Neural progenitor cell (in vitro differentiated cells): ENCODE data around the gene MT1H. TPM values are rescaled to one million over a fixed set of nuclear protein-coding genes. Genes with fewer than 3 reads are reported as not detected.

ENCODE experiments used
- DNase-seq: peaks from one replicate; pipeline ENCODE4 v3.0.0-alpha.2; 2016; ENCODE audit warnings: low spot score
- H2AFZ ChIP-seq: fragments of 200-600 bp; sonication (generic); replicated peaks from 2 replicates; pipeline ENCODE4 v1.6.1; 2016; ENCODE audit warnings: antibody characterized with exemption
- H3F3A ChIP-seq: fragments of 200-600 bp; sonication (generic); 2 replicates; pipeline ENCODE4 v1.6.1; 2016; ENCODE audit warnings: antibody characterized with exemption, low read depth
- H3K27ac ChIP-seq: fragments of 200-600 bp; sonication (generic); 2 replicates; pipeline ENCODE4 v1.5.1; 2016; ENCODE audit warnings: mild to moderate bottlenecking
- H3K27me3 ChIP-seq: fragments of 200-600 bp; sonication (generic); 2 replicates; pipeline ENCODE4 v1.6.1; 2016; ENCODE audit warnings: mild to moderate bottlenecking, moderate library complexity
- H3K36me3 ChIP-seq: fragments of 200-600 bp; sonication (generic); 2 replicates; pipeline ENCODE4 v1.5.1; 2016
- H3K4me1 ChIP-seq: fragments of 200-600 bp; sonication (generic); 2 replicates; pipeline ENCODE4 v1.6.1; 2016; ENCODE audit warnings: mixed run types
- H3K4me2 ChIP-seq: fragments of 200-600 bp; sonication (generic); 2 replicates; pipeline ENCODE4 v1.6.1; 2016
- H3K4me3 ChIP-seq: fragments of 200-600 bp; sonication (generic); 2 replicates; pipeline ENCODE4 v1.5.1; 2016
- H3K79me2 ChIP-seq: fragments of 200-600 bp; sonication (generic); 2 replicates; pipeline ENCODE4 v1.6.1; 2016; ENCODE audit warnings: low read depth
- H3K9ac ChIP-seq: fragments of 200-600 bp; sonication (generic); 2 replicates; pipeline ENCODE4 v1.6.1; 2016
- H3K9me3 ChIP-seq: fragments of 200-600 bp; sonication (generic); 2 replicates; pipeline ENCODE4 v1.5.1; 2016; ENCODE audit warnings: low read depth
- H4K20me1 ChIP-seq: fragments of 200-600 bp; sonication (generic); 2 replicates; pipeline ENCODE4 v1.6.1; 2016; ENCODE audit warnings: low read depth
- H3K27ac Mint-ChIP-seq: 3 replicates; pipeline ENCODE4 v1.8.0; 2021; ENCODE audit warnings: mixed read lengths
- H3K27me3 Mint-ChIP-seq: 2 replicates; pipeline ENCODE4 v1.8.0; 2022; ENCODE audit warnings: low read depth, mild to moderate bottlenecking, inconsistent platforms, moderate library complexity, mixed read lengths; ENCODE audit not compliant: insufficient read depth
- H3K36me3 Mint-ChIP-seq: 3 replicates; pipeline ENCODE4 v1.8.0; 2021; ENCODE audit warnings: mixed read lengths
- H3K4me1 Mint-ChIP-seq: 3 replicates; pipeline ENCODE4 v1.8.0; 2021; ENCODE audit warnings: mixed read lengths
- H3K4me3 Mint-ChIP-seq: 3 replicates; pipeline ENCODE4 v1.8.0; 2021; ENCODE audit warnings: mild to moderate bottlenecking, moderate library complexity, mixed read lengths
- H3K9me3 Mint-ChIP-seq: 3 replicates; pipeline ENCODE4 v1.8.0; 2020; ENCODE audit warnings: mixed read lengths
- EZH2 ChIP-seq: fragments of 200-600 bp; sonication (generic); IDR thresholded peaks from 2 replicates; pipeline ENCODE4 v1.6.1; 2017; ENCODE audit warnings: antibody characterized with exemption, mild to moderate bottlenecking, moderate library complexity
- EZH2phosphoT487 ChIP-seq: fragments of 200-600 bp; sonication (generic); IDR thresholded peaks from 2 replicates; pipeline ENCODE4 v1.6.1; 2017; ENCODE audit warnings: antibody characterized with exemption
- total RNA-seq: library from RNA; depleted of rRNA; stranded (reverse); fragments of >200 nt; gene quantifications from 2 replicates; pipeline ENCODE4 v1.2.3, GENCODE V29; 2015; ENCODE audit warnings: low replicate concordance
- TF ChIP-seq, protein P1 (sequence below): fragments of 200-600 bp; sonication (generic); IDR thresholded peaks from 2 replicates; pipeline ENCODE4 v1.5.1; 2017; ENCODE audit warnings: antibody characterized with exemption, mild to moderate bottlenecking

MT1H gene
- total RNA-seq, 1 donor from 2014 or later: not detected

DNA sequence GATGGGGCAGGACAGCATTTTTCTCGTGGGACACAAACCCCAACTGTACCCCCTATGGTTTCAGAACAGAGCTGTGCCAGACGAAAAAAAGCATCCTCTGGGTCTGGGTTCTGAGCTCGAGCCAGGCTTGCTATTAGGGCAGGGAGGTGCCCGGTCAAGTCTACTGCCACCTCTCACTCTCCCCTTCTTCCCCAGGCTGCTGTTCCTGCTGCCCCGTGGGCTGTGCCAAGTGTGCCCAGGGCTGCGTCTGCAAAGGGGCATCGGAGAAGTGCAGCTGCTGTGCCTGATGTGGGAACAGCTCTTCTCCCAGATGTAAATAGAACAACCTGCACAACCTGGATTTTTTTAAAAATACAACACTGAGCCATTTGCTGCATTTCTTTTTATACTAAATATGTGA is 42.9 kb upstream of the MT1H start:
- Histone ChIP-seq H3K79me2 (no peaks in the 10 kb centered on the region), H3K9me3 (no peaks in the 10 kb centered on the region), H3K4me1 (no peaks in the 10 kb centered on the region), H3K4me3 (no peak overlapping the region), H3F3A (peaks cover 6% of the 10 kb centered on the region), H2AFZ (no peak overlapping the region), H3K4me2 (no peak overlapping the region), H3K27ac (no peak overlapping the region), H3K27me3 (peaks cover 100% of the 10 kb centered on the region), H3K9ac (no peak overlapping the region), H4K20me1 (peaks cover 40% of the 10 kb centered on the region), H3K36me3 (no peaks in the 10 kb centered on the region)
- Mint-ChIP-seq H3K9me3 (no peaks in the 10 kb centered on the region), H3K4me3 (no peak overlapping the region), H3K36me3 (no peaks in the 10 kb centered on the region), H3K27me3 (peaks cover 68% of the 10 kb centered on the region), H3K27ac (no peak overlapping the region), H3K4me1 (peaks cover 14% of the 10 kb centered on the region)
- DNase-seq: no peak
- TF ChIP-seq, protein P1, sequence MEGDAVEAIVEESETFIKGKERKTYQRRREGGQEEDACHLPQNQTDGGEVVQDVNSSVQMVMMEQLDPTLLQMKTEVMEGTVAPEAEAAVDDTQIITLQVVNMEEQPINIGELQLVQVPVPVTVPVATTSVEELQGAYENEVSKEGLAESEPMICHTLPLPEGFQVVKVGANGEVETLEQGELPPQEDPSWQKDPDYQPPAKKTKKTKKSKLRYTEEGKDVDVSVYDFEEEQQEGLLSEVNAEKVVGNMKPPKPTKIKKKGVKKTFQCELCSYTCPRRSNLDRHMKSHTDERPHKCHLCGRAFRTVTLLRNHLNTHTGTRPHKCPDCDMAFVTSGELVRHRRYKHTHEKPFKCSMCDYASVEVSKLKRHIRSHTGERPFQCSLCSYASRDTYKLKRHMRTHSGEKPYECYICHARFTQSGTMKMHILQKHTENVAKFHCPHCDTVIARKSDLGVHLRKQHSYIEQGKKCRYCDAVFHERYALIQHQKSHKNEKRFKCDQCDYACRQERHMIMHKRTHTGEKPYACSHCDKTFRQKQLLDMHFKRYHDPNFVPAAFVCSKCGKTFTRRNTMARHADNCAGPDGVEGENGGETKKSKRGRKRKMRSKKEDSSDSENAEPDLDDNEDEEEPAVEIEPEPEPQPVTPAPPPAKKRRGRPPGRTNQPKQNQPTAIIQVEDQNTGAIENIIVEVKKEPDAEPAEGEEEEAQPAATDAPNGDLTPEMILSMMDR: no peak
- TF ChIP-seq EZH2phosphoT487: no peak
- TF ChIP-seq EZH2: no peak

DNA sequence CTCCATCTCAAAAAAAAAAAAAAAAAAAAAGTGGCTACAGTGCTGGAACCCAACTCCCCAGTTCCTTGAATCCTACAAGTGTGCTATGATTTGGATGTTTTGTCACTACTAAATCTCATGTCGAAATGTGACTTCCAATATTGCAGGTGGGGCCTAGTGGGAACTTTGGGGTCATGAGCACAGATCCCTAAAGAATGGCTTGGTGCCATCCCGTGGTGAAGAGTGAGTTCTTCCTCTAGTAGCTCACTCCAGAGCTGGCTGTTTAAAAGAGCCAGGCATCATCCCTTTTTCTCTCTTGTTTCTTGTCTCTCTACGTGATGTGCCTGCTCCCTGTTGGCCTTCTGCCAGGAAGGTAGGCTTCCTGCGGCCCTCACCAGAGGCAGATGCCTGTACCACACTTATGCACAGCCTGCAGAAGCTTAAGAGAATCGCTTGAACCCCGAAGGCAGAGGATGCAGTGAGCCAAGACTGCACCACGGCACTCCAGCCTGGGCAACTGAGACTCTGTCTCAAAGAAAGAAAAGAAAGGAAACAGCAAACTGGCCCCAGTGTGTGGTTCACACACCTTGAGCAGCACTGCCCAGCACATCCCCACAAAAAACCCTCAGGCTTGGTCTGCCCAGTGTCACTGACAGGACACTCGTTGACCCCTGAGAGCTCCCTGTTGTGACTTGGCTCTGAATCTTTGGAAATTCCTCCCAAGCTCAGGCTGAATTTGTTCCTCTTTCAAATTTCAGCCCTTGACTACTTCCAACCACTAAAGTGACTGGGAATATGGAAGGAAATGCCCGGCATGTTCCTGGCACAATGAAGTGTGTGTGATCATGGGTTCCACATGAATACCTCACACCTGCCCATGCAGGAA is 40.9 kb upstream of the MT1H start:
- Mint-ChIP-seq H3K4me1 (peaks cover 19% of the 10 kb centered on the region), H3K4me3 (no peak overlapping the region), H3K27ac (no peak overlapping the region), H3K27me3 (peaks cover 80% of the 10 kb centered on the region), H3K36me3 (no peaks in the 10 kb centered on the region), H3K9me3 (no peaks in the 10 kb centered on the region)
- H3K9me3 ChIP-seq: no peaks in the 10 kb centered on the region
- DNase-seq: no peak
- peaks cover 52% of the 10 kb centered on the region for H4K20me1 ChIP-seq
- H3K36me3 ChIP-seq: no peaks in the 10 kb centered on the region
- H3K4me3 ChIP-seq: no peak overlapping the region
- no peaks in the 10 kb centered on the region for H3K79me2 ChIP-seq
- H2AFZ ChIP-seq: no peak overlapping the region
- H3K4me1 ChIP-seq: peaks cover 9% of the 10 kb centered on the region
- no peak overlapping the region for H3K9ac ChIP-seq
- no peak overlapping the region for H3K27ac ChIP-seq
- H3K27me3 ChIP-seq: peaks cover 100% of the 10 kb centered on the region
- TF ChIP-seq, protein P1: no peak
- TF ChIP-seq EZH2 (no peak), EZH2phosphoT487 (no peak)
- H3F3A ChIP-seq: peaks cover 6% of the 10 kb centered on the region
- H3K4me2 ChIP-seq: no peak overlapping the region

- Histone ChIP-seq H3K27me3 (peaks cover 100% of the 10 kb centered on the region), H3K27ac (no peak overlapping the region), H3K4me3 (no peak overlapping the region), H4K20me1 (peaks cover 61% of the 10 kb centered on the region), H3K9ac (no peak overlapping the region), H2AFZ (no peak overlapping the region), H3F3A (peaks cover 6% of the 10 kb centered on the region), H3K4me1 (peaks cover 9% of the 10 kb centered on the region), H3K36me3 (no peaks in the 10 kb centered on the region), H3K79me2 (no peaks in the 10 kb centered on the region), H3K4me2 (no peak overlapping the region), H3K9me3 (no peaks in the 10 kb centered on the region)
- Mint-ChIP-seq H3K36me3 (no peaks in the 10 kb centered on the region), H3K27ac (no peak overlapping the region), H3K4me1 (peaks cover 19% of the 10 kb centered on the region), H3K9me3 (no peaks in the 10 kb centered on the region), H3K4me3 (no peak overlapping the region), H3K27me3 (peaks cover 85% of the 10 kb centered on the region)
- no peak for TF ChIP-seq EZH2
- TF ChIP-seq, protein P1: no peak
- TF ChIP-seq EZH2phosphoT487: no peak
- no peak for DNase-seq
Observed at GRCh38 chr16:56629531-56629930, 40.1 kb upstream of the MT1H start.
